CD4-positive, alpha-beta T cell treated with Interleukin-1 beta for 1 hour (primary cell): ENCODE results near the gene FBN2.
"Not testable (repeated sequence)": the region's sequence is repeated elsewhere in the genome, so short reads cannot be mapped to it uniquely, and the experiment has no call there.

Source experiments
- DNase-seq, 2 donors: peaks; one replicate each; pipeline ENCODE4 v3.0.0-alpha.2; 2020 to 2022

Gene FBN2

GRCh38 chr5:128532776-128533175 is 5.3 kb downstream of the FBN2 start:
- DNase-seq: no peak

DNA sequence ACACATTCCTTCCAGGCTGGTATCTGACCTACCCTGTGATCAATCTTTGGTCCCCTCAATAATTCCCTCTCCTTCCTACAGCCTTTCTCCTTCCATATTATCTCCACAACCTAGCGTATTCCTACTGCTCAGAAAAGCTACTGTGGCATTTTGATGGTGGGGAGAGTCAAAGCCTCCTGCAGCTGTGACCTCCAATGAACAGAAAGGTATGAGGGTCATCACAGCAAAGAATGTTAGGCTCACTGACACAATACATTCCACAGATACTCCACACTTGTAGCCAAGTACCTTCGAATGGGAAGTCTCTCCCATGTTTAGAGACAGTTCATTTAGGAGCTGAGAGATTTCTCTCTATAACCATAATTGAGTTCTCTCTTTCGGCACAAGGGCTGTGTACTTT is 5.9 kb downstream of the FBN2 start:
- no peak for DNase-seq

GRCh38 chr5:128528637-128529255 is 9.3 kb downstream of the FBN2 start:
- no peak for DNase-seq

- no peak for DNase-seq
These were observed 9.9 kb downstream of the FBN2 start for GRCh38 chr5:128528126-128528525.

- DNase-seq: no peak
These were observed 11.0 kb downstream of the FBN2 start for GRCh38 chr5:128527077-128527476.

GRCh38 chr5:128522336-128522735 is 15.7 kb downstream of the FBN2 start:
- no peak for DNase-seq

DNA sequence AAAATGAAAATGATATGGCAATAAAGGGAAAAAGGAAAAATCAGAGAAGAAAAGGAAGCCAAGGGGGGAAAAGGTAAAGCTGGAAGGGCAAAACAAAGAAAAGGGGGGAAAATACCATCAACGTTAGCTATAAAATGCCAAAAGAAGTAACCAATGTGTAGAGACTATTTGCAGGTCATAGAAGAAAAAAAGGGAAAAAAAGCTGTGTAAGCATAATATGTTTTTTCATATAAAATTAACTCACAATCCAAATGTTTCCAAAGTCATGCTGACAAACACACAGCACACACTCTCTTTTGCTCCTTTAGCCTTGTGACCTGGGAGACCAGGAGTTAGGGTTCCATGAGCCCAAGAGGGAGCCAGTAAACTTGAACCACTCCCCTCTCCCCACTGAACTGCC is 18.2 kb downstream of the FBN2 start:
- no peak for DNase-seq

DNA sequence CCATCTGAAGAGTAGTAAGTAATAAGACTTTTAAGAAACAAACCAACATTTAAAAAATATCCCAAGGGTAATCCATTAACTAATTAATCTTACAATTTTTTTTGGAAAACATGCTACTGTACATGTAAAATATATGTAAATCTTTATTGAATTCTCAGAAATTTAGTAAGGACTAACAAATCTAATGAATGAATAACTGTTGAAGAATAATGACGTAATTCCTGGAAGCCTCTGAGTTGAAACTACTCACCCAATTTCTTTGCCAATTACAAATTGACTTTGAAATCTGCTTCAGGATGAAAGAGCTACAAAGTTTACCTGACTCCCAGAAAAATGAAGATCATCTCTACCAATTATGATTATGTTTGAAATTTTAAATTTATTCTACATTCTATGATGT is 21.1 kb downstream of the FBN2 start:
- DNase-seq: no peak

DNA sequence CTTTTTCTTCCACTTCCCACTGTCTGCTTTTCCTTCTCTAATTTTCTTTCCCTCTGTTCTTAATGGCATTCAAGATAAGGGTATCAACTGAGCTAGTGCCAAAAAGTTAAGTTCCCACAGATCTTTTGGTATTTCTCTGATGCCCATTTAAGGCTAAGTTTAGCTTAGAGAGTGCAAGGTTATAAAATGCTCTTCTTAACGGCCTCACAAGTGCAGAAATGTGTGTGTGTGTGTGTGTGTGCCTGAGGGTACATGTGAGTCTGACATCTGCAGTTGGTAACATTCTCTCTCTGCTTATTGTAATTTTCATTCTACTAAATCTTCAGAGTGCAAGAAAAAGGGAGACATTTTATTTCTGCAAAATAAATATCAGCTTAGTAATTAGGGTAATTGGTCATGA is 24.2 kb downstream of the FBN2 start:
- no peak for DNase-seq

DNA sequence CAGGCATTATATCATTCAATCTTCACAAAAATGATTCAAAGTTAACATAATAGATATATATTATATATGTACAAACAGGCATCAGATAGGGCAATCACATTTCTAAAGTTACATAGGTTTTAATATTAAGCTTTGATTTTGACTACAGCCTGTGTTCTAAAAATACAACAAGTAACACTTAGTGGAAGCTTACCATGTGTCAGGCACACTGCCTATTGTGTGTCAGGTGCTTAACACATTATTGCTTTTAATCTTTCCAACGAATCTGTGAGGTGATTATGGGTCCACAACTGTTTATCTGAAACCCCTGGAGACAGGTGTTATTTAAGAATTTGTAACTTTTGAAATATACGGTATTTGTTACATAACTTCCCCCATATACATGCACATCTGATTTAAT is 25.2 kb downstream of the FBN2 start:
- no peak for DNase-seq

GRCh38 chr5:128506643-128507042 is 31.4 kb downstream of the FBN2 start:
- no peak for DNase-seq

- not testable (repeated sequence) for DNase-seq
These were observed 34.3 kb downstream of the FBN2 start for GRCh38 chr5:128503727-128504126.

GRCh38 chr5:128498844-128499455 is 39.1 kb downstream of the FBN2 start:
- no peak for DNase-seq

DNA sequence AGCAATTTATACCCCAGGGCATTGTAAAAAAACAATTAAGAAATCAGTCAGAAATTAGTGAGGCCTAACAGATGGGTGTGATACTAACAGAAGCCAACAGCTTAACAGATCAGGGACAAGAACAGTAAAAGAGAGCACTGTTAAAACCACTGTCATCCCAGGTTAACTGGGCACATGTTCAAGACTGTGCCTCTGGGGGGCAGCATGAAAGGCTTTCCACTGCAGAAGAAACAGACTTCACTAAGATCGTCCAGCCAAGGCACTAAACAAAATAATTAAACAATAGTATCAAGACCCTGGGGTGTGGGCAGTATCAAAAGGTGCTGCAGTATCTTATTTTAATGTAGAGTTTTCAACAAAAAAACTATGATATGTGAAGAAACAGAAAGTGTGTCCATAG is 43.5 kb downstream of the FBN2 start:
- no peak for DNase-seq

DNA sequence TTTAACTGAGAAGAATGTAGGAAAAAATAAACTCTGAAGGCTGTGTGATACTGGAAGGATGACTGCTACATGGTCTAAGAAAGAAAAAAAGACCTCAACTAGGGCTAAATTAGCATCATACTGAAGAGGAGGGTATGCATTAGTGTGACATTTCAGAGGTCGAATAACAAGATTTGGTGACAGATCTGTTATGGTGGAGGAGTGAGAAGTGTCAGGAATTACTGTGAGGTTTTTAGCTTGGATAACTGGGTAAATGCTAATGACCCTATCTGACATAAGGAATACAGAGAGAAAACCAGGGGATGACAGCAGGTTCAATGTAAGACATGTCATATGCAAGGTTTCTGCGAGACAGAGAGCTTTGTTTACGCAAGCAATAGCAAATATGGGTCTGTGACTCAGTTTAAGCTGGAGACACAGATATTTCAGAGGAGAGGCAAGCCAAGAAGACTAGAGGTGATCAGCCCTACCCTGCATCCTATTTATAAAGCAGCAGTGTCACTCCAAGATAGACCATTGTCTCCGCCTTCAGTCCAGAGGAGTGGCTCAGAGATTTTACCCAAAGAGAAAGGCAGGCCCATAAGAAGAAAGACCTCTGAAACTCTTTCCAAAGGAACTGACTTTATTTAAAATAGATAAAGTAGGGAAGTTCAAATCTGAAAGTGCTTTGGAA is 44.3 kb downstream of the FBN2 start:
- DNase-seq: no peak

DNA sequence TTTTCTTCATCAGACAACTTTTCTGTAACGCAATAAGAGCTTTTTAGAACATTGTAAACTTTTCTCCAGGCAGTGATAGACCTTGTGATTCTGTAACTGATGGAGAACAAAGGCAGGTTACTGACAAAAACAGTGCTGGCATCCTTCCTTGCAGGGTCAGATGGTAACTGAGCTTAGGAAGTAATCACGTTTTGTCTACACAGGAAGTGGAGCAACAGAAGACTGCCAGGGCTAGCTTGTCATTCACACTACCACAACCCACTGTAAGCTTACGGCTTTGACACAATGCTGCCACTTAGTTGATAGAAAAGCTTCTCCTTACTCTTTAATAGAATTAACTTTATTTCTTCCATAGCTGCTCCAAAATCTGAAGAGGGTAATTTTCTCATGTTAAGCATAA is 46.8 kb downstream of the FBN2 start:
- no peak for DNase-seq

- DNase-seq: no peak
These were observed 47.3 kb downstream of the FBN2 start for GRCh38 chr5:128490761-128491160.

GRCh38 chr5:128487041-128487440 is 51.0 kb downstream of the FBN2 start:
- DNase-seq: no peak

- no peak for DNase-seq
These were observed 54.3 kb downstream of the FBN2 start for GRCh38 chr5:128483738-128484137.

GRCh38 chr5:128480906-128481633 is 57.0 kb downstream of the FBN2 start:
- DNase-seq: no peak

- no peak for DNase-seq
These were observed 57.9 kb downstream of the FBN2 start for GRCh38 chr5:128480158-128480557.

DNA sequence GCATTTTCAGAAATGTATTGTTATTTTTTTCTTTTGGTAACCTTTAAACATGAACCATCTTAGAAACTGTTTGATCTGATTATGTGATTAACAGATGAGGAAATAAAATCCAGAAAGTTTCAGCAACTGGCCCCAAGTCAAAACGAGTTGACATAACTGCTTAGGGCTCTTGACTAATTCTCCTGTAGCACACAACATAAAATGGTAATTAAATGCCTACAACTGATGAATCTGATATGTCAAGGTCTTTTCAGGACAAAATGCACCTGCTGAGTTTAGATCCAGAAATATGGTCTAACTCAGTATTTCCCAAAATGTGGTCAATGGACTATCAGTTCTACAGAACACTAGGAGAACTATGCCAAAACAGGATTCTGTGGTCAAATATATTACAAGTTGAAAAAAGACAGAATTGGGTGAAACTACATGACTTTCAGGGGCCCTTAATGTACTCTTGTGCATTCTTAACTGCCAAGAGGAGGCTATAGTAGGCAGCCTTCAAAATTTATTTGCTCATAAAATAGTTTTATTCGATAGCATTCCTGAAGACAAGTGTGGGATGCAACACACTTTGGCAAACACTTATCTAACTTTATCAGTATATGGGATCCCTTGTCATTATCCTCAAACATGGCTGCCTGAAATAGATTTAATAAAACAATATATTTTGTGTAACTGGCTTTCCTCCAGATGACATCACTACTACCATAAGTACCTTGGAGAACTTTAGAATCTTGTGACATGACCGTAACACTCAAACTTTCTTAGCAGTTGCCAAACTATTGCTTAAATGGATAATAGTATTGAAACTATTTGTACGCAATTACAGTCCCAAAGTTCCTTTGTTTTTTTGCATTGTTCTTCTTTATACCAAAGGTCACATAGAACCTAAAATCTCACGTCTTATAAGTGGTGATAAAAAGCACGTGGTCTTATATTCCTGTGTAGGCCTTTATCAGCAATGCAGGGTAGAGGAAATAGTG is 59.4 kb downstream of the FBN2 start:
- DNase-seq: no peak

- DNase-seq: no peak
These were observed 60.1 kb downstream of the FBN2 start for GRCh38 chr5:128477944-128478343.
